Smooth muscle cell (in vitro differentiated cells): Measurements from ENCODE around the gene C2orf92. TPM values are rescaled to one million over a fixed set of nuclear protein-coding genes. Genes with fewer than 3 reads are reported as not detected.
A peak's percentile ranks its signal among the peaks of the same experiment; 100 is the strongest.

Source experiments
- DNase-seq: peaks from one replicate; lab custom pipeline; 2025; ENCODE audit not compliant: unreplicated experiment; lab: John Stamatoyannopoulos, UW
- H2AFZ ChIP-seq: fragments of 200-600 bp; sonication (generic); 2 replicates; pipeline ENCODE4 v1.6.0; 2016; ENCODE audit warnings: antibody characterized with exemption, low read depth, mild to moderate bottlenecking
- H3F3A ChIP-seq: fragments of 200-600 bp; sonication (generic); 2 replicates; pipeline ENCODE4 v1.6.0; 2017; ENCODE audit warnings: antibody characterized with exemption, low read depth
- H3K27ac ChIP-seq: fragments of 200-600 bp; sonication (generic); 2 replicates; pipeline ENCODE4 v1.5.1; 2016; ENCODE audit warnings: low read depth, mild to moderate bottlenecking
- H3K27me3 ChIP-seq: fragments of 200-600 bp; sonication (generic); 2 replicates; pipeline ENCODE4 v1.6.1; 2016; ENCODE audit warnings: low read depth, mild to moderate bottlenecking
- H3K36me3 ChIP-seq: fragments of 200-600 bp; sonication (generic); 2 replicates; pipeline ENCODE4 v1.5.1; 2016; ENCODE audit warnings: low read depth
- H3K4me1 ChIP-seq: fragments of 200-600 bp; sonication (generic); 2 replicates; pipeline ENCODE4 v1.5.1; 2016; ENCODE audit warnings: low read depth
- H3K4me2 ChIP-seq: fragments of 200-600 bp; sonication (generic); 2 replicates; pipeline ENCODE4 v1.6.0; 2016; ENCODE audit warnings: mild to moderate bottlenecking
- H3K4me3 ChIP-seq: fragments of 200-600 bp; sonication (generic); 2 replicates; pipeline ENCODE4 v1.5.1; 2016; ENCODE audit warnings: mild to moderate bottlenecking
- H3K79me2 ChIP-seq: fragments of 200-600 bp; sonication (generic); 2 replicates; pipeline ENCODE4 v1.6.0; 2016; ENCODE audit warnings: low read depth, mild to moderate bottlenecking
- H3K9ac ChIP-seq: fragments of 200-600 bp; sonication (generic); 2 replicates; pipeline ENCODE4 v1.6.0; 2016; ENCODE audit warnings: low read depth
- H3K9me3 ChIP-seq: fragments of 200-600 bp; sonication (generic); replicated peaks from 2 replicates; pipeline ENCODE4 v1.5.1; 2016; ENCODE audit warnings: low read depth
- H4K20me1 ChIP-seq: fragments of 200-600 bp; sonication (generic); 2 replicates; pipeline ENCODE4 v1.6.0; 2016; ENCODE audit warnings: low read depth
- WGBS: methylation state at CpG from one replicate; pipeline ENCODE4 v1.1.7; 2016; ENCODE audit warnings: low lambda C conversion rate; 5-methylcytosine and 5-hydroxymethylcytosine counted together
- polyA plus RNA-seq: library from polyadenylated mRNA; unstranded; fragments of >200 nt; fragmentation: Nextera tagmentation; extraction: Ambion mirVana; gene quantifications from 2 replicates; pipeline ENCODE4 v1.2.1, GENCODE V29; 2016
- total RNA-seq: library from RNA; depleted of rRNA; stranded (reverse); fragments of >200 nt; gene quantifications from 2 replicates; pipeline ENCODE4 v1.2.3, GENCODE V29; 2014
- TF ChIP-seq, protein P1 (sequence below): fragments of 200-600 bp; sonication (generic); IDR thresholded peaks from 2 replicates; pipeline ENCODE4 v1.5.1; 2017; ENCODE audit warnings: borderline replicate concordance, mild to moderate bottlenecking, antibody characterized with exemption; ENCODE audit not compliant: insufficient read depth, poor library complexity, severe bottlenecking

C2orf92 gene
- total and polyA plus RNA-seq, 2 experiments from 2014 or later, result 1.0 to 7.2 TPM

DNA sequence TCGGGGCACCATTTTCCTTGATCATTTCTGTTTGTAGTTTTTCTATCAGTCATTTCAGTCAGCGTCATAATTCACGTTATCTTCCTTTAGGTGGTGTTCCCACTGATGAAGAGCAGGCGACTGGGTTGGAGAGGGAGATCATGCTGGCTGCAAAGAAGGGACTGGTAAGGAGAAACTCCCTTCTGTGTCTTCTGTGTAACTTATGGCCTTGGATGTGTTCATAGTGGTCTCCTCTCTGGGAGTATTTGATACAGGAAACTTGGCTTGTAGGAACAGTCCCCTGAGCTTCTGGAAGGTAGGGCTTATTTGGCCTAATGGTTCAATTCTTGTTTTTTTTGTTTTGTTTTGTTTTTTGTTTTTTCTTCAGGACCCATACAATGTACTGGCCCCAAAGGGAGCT, 22.5 kb upstream of the C2orf92 start:
- WGBS, result 93% methylated on average over 4 of the region's 4 CpGs
- peak overlapping the region; percentile 90 for H3K9ac ChIP-seq
- TF ChIP-seq, protein P1, sequence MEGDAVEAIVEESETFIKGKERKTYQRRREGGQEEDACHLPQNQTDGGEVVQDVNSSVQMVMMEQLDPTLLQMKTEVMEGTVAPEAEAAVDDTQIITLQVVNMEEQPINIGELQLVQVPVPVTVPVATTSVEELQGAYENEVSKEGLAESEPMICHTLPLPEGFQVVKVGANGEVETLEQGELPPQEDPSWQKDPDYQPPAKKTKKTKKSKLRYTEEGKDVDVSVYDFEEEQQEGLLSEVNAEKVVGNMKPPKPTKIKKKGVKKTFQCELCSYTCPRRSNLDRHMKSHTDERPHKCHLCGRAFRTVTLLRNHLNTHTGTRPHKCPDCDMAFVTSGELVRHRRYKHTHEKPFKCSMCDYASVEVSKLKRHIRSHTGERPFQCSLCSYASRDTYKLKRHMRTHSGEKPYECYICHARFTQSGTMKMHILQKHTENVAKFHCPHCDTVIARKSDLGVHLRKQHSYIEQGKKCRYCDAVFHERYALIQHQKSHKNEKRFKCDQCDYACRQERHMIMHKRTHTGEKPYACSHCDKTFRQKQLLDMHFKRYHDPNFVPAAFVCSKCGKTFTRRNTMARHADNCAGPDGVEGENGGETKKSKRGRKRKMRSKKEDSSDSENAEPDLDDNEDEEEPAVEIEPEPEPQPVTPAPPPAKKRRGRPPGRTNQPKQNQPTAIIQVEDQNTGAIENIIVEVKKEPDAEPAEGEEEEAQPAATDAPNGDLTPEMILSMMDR, result no peak
- H3K4me1 ChIP-seq, result peaks cover 11% of the 10 kb centered on the region
- H3K9me3 ChIP-seq, result no peaks in the 10 kb centered on the region
- peak overlapping the region; percentile 91 for H3K4me3 ChIP-seq
- peaks cover 3% of the 10 kb centered on the region for H3K36me3 ChIP-seq
- H4K20me1 ChIP-seq, result no peaks in the 10 kb centered on the region
- H3K4me2 ChIP-seq, result peak overlapping the region; percentile 98
- H2AFZ ChIP-seq, result no peak overlapping the region
- no peaks in the 10 kb centered on the region for H3K27me3 ChIP-seq
- no peak for DNase-seq
- H3K79me2 ChIP-seq, result peaks cover 18% of the 10 kb centered on the region
- H3F3A ChIP-seq, result peaks cover 10% of the 10 kb centered on the region
- H3K27ac ChIP-seq, result no peak overlapping the region

DNA sequence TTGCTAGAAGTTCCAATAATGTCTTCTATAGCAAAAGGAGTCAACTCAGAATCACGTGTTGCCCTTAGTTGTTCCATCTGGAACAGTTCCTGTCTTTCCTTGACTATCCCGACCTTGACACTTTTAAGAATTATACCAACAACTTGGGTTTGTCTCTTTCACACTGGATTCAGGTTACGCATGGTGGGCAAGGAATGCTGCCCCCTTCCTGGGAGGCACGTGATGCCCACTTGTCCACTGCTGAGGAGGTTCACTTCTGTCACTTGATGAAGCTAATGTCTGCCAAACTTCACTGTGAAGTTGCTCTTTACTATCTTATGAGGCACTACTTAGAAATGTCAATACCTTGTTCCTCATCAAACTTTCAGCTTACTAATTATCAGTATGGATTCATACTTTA, 18.4 kb upstream of the C2orf92 start:
- no peaks in the 10 kb centered on the region for H3K27me3 ChIP-seq
- H3F3A ChIP-seq, result peaks cover 10% of the 10 kb centered on the region
- H3K4me3 ChIP-seq, result no peak overlapping the region
- H3K4me2 ChIP-seq, result no peak overlapping the region
- peaks cover 15% of the 10 kb centered on the region for H3K79me2 ChIP-seq
- H4K20me1 ChIP-seq, result no peaks in the 10 kb centered on the region
- WGBS, result 89% methylated on average over 4 of the region's 4 CpGs
- H3K4me1 ChIP-seq, result peaks cover 6% of the 10 kb centered on the region
- H3K9me3 ChIP-seq, result no peaks in the 10 kb centered on the region
- peaks cover 3% of the 10 kb centered on the region for H3K36me3 ChIP-seq
- H2AFZ ChIP-seq, result no peak overlapping the region
- H3K9ac ChIP-seq, result no peak overlapping the region
- no peak for DNase-seq
- TF ChIP-seq, protein P1, result no peak
- no peak overlapping the region for H3K27ac ChIP-seq

DNA sequence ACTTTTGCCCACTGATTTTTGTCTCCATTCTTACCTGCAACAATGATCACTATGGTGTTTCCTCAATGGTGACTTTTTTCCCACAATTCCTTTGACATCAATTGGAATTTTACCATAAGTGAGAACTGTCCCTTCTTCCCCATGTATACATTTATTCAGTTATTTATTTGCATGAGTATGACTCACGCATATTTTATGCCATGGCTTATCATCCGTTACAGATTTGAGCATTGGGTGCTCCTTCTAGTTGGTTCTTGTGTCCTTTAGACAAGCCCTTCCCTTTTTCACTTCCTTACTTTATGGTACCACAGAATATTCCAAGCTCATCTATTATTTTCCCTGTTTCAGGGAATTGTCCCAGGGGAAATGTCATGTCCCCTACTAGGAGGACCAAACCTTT, 16.0 kb upstream of the C2orf92 start:
- Histone ChIP-seq H3K27me3 (no peaks in the 10 kb centered on the region), H3K4me2 (no peak overlapping the region), H3K27ac (no peak overlapping the region), H3K9me3 (no peaks in the 10 kb centered on the region), H2AFZ (no peak overlapping the region), H3K4me3 (no peak overlapping the region), H4K20me1 (no peaks in the 10 kb centered on the region), H3F3A (peaks cover 6% of the 10 kb centered on the region), H3K9ac (no peak overlapping the region), H3K36me3 (no peaks in the 10 kb centered on the region), H3K79me2 (no peaks in the 10 kb centered on the region), H3K4me1 (no peaks in the 10 kb centered on the region)
- 100% methylated on average over 2 of the region's 2 CpGs for WGBS
- TF ChIP-seq, protein P1, result no peak
- no peak for DNase-seq

DNA sequence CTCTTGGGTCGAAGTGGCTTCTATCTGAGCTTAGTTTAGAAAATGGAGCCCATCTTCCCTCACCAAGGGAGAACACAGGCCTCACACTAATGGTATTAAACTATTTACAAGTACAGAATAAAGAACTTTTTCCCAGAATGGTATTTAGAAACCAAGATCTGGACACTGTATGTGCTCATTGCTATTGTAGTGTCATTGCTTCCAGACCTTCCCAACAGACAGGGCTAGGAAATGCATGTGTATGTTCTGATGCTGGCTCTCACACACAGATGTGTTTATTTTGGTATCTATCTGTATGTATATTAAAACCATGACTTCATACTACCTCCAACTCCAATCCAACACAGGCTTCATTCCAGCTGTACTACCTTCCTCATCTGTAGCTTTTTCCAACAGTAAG, 15.6 kb upstream of the C2orf92 start:
- Histone ChIP-seq H3K36me3 (no peaks in the 10 kb centered on the region), H3K27me3 (no peaks in the 10 kb centered on the region)

More for the DNA sequence above, 15.6 kb upstream of the C2orf92 start:
- H3K4me3 ChIP-seq, result no peak overlapping the region
- no peak overlapping the region for H3K4me2 ChIP-seq
- 97% methylated on average over 1 of the region's 1 CpG for WGBS
- no peak overlapping the region for H2AFZ ChIP-seq
- H3K9me3 ChIP-seq, result no peaks in the 10 kb centered on the region
- H3K27ac ChIP-seq, result no peak overlapping the region
- no peak overlapping the region for H3K9ac ChIP-seq
- H3K79me2 ChIP-seq, result no peaks in the 10 kb centered on the region
- no peak for DNase-seq
- TF ChIP-seq, protein P1, result no peak
- H3K4me1 ChIP-seq, result no peaks in the 10 kb centered on the region
- H3F3A ChIP-seq, result peaks cover 2% of the 10 kb centered on the region
- no peaks in the 10 kb centered on the region for H4K20me1 ChIP-seq
